ENCODE results near the gene DNAJC1.

DNA sequence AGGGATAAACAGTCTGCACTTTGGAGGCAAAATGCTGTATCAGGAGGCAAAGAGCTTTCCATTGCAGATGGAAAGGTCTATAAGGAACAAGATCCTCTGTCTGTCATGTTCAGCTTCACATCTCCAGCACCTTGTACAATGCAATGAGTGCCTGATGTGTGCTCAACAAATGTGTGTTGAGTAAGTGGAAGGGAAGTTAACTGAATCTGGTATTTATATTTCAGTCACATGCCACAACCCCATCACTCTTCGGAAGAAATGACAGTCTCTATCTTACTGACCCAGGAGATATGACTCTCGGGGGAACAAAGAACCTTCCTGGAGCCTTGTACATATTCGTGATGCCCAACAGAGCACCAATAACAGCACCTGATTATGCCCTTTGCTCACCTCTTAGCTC, 20.0 kb upstream of the DNAJC1 start:
- TF ChIP-seq RFX5 (IDR thresholded peaks at IDR 0.05; ENCODE audit: low read depth, low read length) (no peak), SREBF2 (IDR thresholded peaks at IDR 0.05; ENCODE audit: low read length) (no peak), ELK1 (IDR thresholded peaks at IDR 0.05; ENCODE audit: low read depth, low read length) (no peak), SIN3A (IDR thresholded peaks at IDR 0.05; ENCODE audit: low read depth, low read length) (no peak), NFYB (IDR thresholded peaks at IDR 0.05; ENCODE audit: insufficient read depth, low read depth, low read length) (no peak), CTCF (IDR thresholded peaks at IDR 0.05 in 2 of 3, conservative IDR thresholded peaks at IDR 0.05 in 1 of 3; ENCODE audit: control insufficient read depth in 2 of 3, extremely low read depth in 1 of 3, insufficient read depth in 1 of 3, low read depth in 3 of 3, low read length in 3 of 3) (no peak)
- TF ChIP-seq, protein P1, sequence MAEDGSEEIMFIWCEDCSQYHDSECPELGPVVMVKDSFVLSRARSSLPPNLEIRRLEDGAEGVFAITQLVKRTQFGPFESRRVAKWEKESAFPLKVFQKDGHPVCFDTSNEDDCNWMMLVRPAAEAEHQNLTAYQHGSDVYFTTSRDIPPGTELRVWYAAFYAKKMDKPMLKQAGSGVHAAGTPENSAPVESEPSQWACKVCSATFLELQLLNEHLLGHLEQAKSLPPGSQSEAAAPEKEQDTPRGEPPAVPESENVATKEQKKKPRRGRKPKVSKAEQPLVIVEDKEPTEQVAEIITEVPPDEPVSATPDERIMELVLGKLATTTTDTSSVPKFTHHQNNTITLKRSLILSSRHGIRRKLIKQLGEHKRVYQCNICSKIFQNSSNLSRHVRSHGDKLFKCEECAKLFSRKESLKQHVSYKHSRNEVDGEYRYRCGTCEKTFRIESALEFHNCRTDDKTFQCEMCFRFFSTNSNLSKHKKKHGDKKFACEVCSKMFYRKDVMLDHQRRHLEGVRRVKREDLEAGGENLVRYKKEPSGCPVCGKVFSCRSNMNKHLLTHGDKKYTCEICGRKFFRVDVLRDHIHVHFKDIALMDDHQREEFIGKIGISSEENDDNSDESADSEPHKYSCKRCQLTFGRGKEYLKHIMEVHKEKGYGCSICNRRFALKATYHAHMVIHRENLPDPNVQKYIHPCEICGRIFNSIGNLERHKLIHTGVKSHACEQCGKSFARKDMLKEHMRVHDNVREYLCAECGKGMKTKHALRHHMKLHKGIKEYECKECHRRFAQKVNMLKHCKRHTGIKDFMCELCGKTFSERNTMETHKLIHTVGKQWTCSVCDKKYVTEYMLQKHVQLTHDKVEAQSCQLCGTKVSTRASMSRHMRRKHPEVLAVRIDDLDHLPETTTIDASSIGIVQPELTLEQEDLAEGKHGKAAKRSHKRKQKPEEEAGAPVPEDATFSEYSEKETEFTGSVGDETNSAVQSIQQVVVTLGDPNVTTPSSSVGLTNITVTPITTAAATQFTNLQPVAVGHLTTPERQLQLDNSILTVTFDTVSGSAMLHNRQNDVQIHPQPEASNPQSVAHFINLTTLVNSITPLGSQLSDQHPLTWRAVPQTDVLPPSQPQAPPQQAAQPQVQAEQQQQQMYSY (CRISPR knock-in tag; IDR thresholded peaks at IDR 0.05): no peak

All from GM12878 (cell line).